GM19395 (cell line): Measurements from ENCODE around the gene ZNF513.
A peak's percentile ranks its signal among the peaks of the same experiment; 100 is the strongest.
"Not testable (repeated sequence)": the region's sequence is repeated elsewhere in the genome, so short reads cannot be mapped to it uniquely, and the experiment has no call there.

Experiments
- ATAC-seq: cut with Tn5 transposase; IDR thresholded peaks from one replicate; pipeline ENCODE4 v1.9.1; 2021; ENCODE audit warnings: mild to moderate bottlenecking, moderate library complexity; ENCODE audit not compliant: unreplicated experiment

ZNF513 gene

DNA sequence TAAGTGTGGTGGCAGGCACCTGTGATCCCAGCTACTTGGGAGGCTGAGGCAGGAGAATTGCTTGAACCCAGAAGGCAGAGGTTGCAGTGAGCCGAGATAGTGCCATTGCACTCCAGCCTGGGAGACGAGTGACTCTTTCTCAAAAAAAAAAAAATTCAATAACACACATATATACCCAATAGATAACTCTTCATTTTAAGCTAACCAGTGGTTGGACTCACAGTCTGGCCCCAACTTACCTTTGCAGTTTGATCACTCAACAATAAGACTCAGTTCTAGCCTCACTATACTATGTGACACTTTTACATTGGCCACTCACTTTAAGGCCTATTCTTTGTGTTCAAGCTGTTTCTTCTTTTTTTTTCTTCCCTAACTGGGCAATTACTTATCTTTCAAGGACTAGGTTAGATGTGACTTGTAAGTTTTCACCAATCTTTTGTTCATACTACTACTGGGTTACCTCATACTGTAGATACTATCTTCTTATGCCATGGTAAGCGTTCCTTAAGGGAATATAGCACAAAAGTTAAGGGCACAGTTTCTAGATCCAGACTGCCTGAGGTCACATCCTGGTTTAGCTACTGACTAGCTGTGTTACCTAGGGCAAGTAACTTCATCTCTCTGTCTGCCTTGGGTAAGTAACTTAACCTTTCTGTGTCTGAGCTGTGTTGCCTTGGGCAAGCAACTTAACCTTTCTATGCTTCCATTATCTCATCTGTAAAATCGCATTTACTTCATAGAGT, 17.7 kb downstream of the ZNF513 start:
- ATAC-seq: no peak

GRCh38 chr2:27356382-27357181, 24.0 kb downstream of the ZNF513 start, which contains the start of gene GTF3C2:
TSS of gene GTF3C2 (minus strand) at chr2:27356764. CDS start at chr2:27343554, 13,210 bp downstream.
- ATAC-seq: peak; percentile 82

GRCh38 chr2:27356056-27356381, 24.5 kb downstream of the ZNF513 start:
- ATAC-seq: peak; percentile 32

- no peak for ATAC-seq
Measured at GRCh38 chr2:27354597-27354927, 26.0 kb downstream of the ZNF513 start.

- no peak for ATAC-seq
Measured at GRCh38 chr2:27353762-27354596, 26.6 kb downstream of the ZNF513 start.

DNA sequence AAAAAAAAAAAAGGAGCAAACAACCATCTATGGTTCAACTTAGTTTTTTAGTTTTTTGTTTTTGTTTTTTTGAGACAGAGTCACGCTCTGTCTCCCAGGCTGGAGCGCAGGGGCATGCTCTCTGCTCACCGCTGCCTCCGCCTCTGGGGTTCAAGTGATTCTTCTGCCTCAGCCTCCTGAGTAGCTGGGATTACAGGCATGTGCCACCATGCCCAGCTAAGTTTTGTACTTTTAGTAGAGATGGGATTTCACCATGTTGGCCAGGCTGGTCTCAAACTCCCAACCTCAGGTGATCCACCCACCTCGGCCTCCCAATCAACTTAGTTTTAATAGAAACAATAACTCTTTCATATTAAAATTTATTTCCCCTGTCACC, 27.2 kb downstream of the ZNF513 start:
- not testable (repeated sequence) for ATAC-seq

DNA sequence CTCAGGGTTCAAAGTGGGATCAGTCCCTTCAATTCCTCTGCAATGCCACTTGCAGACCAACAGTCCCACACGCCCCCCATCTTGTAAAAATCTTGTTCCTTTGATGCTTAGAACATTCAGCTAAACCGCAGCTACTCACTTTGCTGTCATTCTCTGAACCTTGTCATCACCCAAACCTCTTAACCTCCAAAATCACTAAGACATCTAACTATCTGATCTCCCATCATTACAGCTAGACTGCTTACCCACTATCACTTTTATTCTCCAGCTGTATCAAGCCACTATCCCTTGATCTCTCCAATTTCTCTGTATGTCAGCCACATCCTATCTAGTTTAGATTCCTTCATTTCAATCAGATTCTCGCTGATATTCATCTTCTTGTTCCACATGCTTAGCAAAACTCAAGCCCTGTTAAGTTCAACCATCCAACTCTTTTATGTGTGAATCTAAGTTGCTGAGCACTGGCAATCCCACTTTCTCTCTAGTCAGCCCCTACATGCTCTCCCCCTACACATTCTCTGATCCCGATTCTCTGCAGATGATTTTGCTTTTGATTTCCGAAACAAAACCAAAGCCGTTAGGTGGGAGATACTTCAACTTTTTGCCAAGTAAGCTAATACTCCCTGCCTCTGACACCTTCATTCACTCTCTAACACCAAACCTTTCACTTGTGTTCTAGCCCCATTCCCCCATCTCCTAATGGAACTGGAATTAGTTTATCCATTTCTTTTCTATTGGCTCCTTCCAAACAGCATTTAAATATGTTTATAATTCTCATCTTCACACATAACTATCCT, 28.5 kb downstream of the ZNF513 start:
- ATAC-seq: no peak

DNA sequence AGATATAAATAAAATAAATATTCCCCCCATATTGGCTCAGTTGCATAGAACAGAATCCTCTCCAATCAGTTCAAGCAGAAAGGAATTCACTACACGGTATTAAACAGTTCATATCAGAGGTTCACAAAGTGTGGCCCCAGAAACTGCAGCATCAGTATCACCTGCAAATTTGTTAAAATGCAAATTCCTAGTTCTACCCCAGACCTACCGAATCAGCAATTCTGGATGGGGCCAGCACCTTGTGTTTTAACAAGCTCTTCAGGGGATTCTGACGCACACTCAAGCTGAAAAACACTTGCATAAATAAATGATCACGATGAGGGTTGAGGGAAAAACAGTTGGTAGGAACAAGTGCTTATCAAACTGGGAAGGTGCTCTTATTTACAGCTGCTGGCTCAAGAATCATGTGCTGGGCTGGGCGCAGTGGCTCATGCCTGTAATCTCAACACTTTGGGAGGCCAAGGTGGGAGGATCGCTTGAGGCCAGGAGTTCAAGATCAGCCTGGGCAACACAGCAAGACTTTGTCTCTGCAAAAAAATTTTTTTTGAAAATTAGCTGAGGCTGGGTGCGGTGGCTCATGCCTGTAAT, 30.3 kb downstream of the ZNF513 start:
- ATAC-seq: no peak

GRCh38 chr2:27347641-27348040, 32.9 kb downstream of the ZNF513 start:
- no peak for ATAC-seq

GRCh38 chr2:27336173-27336572, 44.4 kb downstream of the ZNF513 start:
- no peak for ATAC-seq

- ATAC-seq: no peak
Measured at GRCh38 chr2:27335311-27335710, 45.2 kb downstream of the ZNF513 start.
